HG03460 (cell line): ENCODE data around the gene SEMA4F.

Source experiments
- ATAC-seq: cut with Tn5 transposase; IDR thresholded peaks from one replicate; pipeline ENCODE4 v1.9.1; 2021; ENCODE audit not compliant: unreplicated experiment

The SEMA4F gene

DNA sequence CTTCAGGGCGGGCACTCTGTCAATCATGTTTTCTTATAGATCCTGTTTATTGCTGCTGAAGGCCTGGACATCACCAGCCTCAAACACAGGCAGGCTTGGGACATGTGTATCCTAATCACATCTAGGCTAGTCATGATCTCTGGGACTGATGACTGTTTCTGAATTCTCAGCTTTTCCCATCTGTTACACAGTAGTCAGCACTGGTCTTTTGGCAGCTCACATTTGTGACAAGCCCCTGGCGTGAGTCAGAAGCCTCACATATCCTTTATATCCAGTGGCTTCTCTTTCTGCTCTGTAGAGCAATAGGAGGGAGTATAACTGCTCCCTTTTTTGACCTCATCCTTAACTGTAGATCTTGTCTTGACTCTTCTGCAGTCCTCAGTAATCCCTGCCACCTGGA is 4.5 kb downstream of the SEMA4F start:
- ATAC-seq: no peak

DNA sequence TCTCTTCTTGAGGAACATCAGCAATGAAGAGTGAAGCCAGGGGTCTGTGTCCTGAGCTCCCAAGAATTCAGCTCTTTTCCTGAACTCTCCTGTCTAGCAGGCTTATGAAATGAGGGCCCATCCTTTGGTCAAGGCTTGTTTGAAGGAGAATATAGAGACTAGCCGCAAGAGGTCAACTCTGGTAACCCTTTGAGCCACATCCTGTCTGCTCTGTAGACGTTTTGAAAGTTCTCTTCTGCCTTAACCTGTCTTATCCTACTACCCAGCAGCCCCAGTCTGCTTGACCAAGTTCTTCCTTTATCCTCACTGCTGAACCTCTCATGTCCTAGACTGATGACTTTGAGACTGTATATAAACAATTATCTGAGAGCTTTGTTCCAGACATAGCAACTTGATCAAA is 5.4 kb downstream of the SEMA4F start:
- ATAC-seq: no peak

DNA sequence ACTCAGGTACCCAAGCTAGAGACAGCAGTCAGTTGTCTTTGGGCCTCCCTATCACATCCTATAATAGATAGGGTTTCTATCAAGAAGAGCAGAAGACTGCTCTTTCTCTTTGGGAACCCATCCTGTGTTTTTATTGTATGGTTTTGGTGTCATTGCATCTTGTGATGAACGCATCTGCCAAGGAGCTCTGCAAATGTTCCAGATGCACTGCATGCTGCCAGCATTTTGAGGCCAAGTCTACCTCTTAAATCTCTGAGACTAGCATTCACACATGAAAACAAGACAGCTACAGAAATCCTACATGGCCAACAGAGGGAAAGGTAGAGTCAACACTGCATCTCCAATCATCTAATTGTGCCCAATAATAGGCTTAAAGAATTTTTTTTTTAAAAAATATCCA is 14.0 kb downstream of the SEMA4F start:
- no peak for ATAC-seq

DNA sequence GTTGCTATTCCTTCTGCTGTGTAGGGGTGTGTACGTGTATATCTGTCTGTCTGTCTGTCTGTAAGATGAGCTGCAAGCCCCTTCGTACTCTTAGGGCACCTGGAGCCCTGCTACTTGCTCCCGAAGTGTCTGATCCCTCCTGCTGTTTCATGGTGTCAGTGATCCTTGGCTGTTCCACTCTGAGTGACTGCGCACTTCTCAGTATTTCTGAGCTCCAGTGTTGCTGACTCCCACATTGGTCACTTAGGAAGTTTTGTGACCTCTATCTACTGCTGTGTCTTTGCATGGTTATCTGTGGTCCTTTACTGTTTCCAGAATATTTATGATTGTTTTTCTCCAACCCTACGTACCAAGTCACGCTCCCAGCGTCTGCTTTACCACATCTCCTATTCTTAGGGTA is 16.2 kb downstream of the SEMA4F start:
- no peak for ATAC-seq

DNA sequence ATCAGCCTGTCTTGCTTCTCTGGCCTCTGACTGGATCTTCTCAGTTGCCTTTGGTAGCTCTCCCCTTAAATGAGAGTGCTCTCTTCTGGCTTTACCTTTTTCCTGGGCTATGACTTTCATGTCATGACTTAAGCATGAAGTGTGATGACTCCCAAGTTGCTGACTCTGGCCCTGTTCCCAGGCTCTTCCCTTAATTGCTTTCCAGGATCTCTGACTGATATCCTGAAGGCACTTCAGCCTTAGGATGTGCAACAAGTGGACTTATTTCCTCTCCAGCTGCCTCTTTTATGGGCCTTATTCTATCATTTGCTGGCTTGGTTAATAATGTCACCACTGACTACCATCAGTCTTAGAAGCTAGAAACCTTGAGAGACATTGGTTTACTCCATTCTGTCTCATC is 17.4 kb downstream of the SEMA4F start:
- ATAC-seq: no peak

DNA sequence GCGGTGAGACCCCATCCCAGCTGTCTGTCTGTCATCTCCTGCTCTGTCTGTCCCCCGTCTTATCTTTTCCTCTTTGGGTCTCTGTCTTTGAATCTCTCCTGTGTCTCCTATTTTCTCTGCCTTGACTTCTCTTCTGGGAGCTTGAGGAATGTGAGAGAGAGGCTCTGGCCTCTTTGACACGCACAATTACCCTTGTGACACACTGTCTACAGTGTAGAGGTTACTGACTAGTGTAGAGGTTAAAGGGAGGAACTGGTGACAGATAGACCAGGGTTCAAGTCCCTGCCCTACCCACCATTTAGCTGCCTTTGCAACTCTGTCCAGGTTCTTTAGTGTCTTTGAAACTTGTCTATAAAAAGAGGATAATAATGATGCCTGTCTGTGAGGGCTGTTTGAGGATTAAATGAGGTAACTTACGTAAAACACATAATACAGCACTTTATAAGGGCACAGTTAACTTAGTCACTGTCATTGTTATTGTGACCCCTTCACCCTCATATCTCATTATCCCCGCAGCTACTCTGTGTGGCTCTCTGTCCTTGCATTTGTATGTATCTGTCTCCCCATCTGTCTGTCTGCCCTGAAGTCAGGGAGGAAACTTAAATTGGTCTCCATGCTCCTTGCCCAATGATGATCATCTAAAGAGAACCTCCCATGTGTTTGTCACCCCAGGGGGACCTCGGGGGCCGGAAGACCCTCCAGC is 19.9 kb downstream of the SEMA4F start:
- ATAC-seq: no peak

DNA sequence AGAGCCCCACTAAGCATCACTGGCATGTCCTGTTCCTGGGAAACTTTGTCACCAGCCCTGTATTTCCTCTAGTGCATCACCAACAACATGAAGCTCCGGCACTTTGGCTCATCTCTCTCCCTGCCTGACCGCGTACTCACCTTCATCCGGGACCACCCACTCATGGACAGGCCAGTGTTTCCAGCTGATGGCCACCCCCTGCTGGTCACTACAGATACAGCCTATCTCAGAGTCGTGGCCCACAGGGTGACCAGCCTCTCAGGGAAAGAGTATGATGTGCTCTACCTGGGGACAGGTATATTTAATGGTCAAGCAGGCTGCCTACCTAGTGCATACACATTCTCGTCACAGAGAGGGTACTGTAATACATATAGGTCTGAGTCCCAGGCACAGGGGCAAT is 21.0 kb downstream of the SEMA4F start:
- ATAC-seq: no peak

GRCh38 chr2:74676331-74676730 is 22.3 kb downstream of the SEMA4F start:
- no peak for ATAC-seq

DNA sequence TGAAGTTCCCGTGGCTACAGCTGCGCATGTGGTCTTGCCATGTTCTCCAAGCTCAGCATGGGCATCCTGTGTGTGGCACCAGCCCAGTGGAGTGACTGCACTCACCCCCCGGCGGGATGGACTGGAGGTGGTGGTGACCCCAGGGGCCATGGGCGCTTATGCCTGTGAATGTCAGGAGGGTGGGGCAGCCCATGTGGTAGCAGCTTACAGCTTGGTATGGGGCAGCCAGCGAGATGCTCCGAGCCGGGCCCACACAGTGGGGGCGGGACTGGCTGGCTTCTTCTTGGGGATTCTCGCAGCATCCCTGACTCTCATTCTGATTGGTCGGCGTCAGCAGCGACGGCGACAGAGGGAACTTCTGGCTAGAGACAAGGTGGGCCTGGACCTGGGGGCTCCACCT is 25.6 kb downstream of the SEMA4F start:
- no peak for ATAC-seq

DNA sequence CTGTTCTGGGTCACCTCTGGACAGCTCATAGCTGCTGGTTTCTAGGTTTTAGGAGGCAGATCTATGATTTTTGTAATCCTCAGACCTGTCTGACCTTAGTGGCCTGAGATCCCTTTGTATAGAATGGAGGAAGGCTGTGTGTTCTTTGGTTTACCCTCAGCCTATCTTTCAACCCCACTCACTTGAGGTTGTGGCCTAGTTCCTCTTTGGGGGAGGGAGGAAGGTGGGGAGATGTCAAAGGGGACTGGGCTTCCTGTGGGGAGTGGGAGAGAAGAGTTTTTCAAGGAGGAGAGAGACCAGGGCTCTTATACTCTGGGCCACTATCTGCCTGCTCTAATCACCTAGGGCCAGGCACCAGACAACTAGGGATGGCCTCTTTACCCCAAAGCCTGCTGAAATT is 28.5 kb downstream of the SEMA4F start:
- no peak for ATAC-seq

DNA sequence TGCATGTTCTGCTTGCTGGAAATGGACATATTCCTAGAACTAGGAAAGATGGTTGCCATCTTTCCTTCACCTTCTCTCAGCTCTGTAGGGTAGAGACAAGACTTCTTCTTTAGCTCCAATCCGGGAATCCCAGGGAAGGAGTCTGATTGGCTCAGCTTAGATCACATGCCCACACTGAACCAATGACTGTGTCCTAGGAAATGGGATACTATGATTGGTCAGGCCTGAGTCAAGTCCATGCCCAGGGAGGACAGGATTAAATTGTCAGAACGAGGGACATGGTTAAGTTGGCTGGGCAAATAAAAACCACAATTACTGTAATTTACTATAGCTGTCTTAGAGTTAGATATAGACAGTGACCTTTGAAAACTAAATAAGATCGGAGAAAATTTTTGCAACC is 31.4 kb downstream of the SEMA4F start:
- no peak for ATAC-seq

DNA sequence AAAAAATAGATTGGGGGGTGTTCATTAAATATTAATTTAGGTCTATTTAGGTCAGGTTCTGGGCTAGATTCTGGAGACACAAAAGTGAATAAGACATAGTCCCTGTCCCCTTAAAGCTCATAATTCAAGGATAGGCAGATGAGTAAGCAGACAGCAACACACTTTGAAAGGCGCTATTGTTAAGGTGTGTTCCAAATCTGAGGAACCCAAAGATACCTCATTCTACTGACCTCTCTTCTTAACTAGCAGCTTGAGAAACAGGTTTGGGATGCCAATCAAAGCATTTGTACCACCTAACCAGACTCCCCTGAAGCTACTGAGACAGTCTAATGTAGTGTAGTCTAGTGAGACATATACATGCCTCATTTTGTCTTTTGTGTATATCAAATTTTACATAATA is 34.8 kb downstream of the SEMA4F start:
- no peak for ATAC-seq

- ATAC-seq: no peak
Measured at GRCh38 chr2:74689671-74690070, 35.6 kb downstream of the SEMA4F start.

DNA sequence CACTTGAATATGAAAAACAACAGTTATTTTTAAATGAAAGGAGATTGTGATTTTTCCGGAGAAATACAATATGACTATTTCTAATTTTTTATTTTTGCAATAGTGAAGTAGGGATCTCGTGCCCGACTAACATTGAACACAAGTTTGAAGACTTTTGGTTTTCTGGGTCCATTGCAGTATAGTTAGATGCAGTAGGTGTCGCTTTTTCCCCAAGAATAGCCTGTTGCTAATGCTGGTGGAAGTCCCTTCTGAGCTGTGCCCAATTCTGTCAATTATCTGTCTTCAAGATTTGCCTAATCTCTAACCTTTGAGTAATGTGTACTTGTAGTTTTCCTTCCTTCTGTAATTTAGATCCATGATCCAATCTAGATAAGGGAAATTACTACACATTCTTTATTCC is 36.5 kb downstream of the SEMA4F start:
- no peak for ATAC-seq

- ATAC-seq: no peak
Measured at GRCh38 chr2:74691929-74692328, 37.9 kb downstream of the SEMA4F start.

DNA sequence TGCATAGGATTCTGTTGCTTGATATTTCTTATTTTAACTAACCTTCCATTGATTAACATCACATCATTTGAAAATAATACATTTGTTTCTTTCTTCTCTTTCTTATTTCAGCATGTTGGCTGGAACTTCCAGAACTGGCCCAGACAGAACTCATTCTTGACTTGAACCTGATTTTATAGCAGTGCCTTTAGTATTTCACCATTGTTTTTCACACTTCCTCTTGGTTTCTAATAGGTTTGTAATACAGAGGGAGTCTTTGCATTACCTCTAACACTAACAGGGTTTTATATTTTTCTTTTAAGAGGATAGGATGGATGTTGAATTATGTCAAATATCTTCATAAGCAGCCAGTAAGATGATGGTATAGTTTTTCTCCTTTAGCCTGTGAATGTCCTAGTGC is 39.2 kb downstream of the SEMA4F start:
- no peak for ATAC-seq

GRCh38 chr2:74693668-74694067 is 39.6 kb downstream of the SEMA4F start:
- ATAC-seq: no peak

DNA sequence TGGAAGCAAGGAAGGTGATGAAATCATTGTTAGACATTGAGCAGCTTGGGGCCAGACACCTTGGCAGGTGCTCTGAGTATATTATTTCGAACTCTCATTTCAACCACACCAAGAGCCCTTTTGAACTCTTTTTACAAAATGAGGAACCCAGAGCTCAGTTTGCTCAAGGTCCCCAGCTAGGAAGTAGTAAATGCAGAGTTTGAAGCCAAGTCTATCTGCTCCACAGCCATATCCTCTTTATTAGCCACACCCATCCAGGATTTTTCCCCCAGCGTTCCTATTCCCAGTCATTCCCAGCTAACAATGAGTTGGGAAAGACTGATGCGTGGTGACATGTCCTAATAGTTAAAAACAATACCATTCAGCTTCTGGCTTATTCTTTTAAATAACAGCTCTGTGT is 40.2 kb downstream of the SEMA4F start:
- no peak for ATAC-seq

GRCh38 chr2:74695663-74696062 is 41.6 kb downstream of the SEMA4F start:
- no peak for ATAC-seq

- no peak for ATAC-seq
Measured at GRCh38 chr2:74696829-74697228, 42.8 kb downstream of the SEMA4F start.

DNA sequence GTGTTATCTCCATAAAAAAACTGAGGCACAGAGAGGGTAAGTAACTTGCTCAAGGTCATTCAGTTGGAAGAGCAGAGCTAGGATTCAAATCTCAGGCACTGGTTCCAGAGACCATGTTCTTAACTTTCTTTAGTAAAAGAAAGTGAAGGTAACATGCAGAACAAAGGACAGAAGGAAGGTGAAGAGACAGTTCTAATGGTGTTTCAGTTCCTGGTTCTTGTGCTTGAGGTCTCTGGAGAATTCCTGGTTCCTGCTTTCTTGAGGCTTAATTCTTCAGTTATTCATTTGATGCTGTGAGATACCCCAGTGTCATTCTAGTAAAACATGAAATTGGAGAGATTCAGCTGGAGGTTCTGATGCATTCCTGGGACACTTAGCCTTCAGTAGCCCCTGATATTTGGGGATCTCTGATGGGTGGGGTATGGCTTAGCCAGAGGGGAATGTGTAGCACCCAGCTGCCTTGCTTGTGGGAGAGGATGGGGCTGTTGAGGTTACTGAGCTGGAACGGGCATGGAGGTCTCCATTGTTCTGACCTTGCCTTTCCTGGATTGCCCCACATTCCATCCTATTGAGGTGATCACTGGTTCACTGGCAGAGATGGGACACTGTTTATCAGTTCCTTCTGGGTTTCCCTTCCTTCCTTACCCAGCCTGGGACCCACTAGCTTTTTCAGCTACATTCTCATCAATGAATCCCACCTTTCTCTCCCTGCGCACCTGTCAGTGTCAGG is 46.8 kb downstream of the SEMA4F start:
- no peak for ATAC-seq

DNA sequence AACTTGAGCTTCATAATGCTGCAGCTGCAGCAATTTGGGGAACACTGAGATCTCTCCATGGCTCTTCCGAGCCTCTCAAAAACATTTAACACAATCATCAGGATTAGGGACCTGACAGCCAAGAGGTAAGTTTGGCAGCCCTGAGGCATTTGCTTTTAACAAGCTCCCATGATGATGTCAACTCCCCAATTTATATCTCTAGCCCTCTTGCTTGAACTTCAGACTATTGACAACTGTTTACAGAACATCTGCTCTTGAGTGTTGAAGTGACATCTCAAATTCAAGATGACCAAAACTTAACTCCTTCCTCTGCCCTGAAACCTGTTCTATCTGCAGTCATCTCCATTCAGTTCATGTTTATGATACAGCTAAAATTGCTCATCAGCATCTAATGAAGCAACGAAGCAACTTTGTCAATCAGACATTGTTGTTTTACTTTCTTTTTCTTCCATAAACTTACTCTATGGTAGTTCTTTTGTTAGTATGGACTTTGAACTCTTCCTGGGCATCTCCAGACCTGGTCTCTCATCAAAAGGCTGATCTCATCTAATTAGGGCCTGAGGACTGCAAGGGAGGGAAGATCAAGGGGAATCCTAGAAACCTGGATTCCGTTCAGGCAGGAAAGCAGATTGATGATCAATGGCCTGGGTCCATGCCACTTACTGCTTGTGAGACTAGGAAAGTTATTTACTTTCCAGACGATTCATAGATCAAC is 48.1 kb downstream of the SEMA4F start:
- no peak for ATAC-seq
